ENCODE results near the gene ISM1. TPM values are rescaled to one million over a fixed set of nuclear protein-coding genes. Genes with fewer than 3 reads are reported as not detected.

ISM1 gene
- total RNA-seq, 4 donors from 2014 or later, result 0.55 to 0.64 TPM; not detected in 2

DNA sequence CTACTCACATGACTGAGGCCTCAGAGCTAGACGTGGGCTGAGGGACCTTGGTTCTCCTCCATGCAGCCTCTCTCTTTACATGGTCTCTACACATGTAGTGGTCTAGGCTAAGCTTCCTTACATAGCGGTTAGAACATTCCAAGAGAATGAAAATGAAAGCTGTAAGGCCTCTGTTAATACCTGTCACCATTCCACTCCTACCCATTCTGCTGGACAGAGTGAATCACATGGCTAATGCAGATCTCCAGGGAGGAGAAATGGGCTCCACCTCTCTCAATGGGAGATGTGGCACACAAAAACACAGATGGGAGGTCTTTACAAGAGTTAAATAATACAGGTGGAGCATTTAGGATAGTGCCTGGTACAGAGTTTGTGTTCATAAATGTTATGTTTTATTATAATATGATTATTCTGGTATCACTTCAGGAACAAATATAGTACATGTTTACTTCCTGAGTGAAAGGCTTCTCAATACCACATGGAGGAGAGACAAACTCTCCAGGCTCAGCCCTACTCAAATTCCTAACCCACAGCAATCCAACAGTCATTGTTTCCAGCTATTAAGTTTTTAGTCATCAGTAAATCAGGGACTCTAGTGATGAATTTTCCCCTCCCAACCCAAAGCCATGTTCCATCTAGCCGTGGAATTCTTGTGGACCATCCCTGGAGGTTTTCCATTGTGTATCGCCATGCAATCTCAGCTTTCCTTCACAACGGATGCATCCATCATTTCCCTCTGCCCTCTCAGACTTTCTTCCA, 57.9 kb downstream of the ISM1 start:
- no peak for DNase-seq
- intact Hi-C loops (cut with DNase I; ENCODE audit: low total_unique reads), result no loop called here
- TF ChIP-seq, protein P1, sequence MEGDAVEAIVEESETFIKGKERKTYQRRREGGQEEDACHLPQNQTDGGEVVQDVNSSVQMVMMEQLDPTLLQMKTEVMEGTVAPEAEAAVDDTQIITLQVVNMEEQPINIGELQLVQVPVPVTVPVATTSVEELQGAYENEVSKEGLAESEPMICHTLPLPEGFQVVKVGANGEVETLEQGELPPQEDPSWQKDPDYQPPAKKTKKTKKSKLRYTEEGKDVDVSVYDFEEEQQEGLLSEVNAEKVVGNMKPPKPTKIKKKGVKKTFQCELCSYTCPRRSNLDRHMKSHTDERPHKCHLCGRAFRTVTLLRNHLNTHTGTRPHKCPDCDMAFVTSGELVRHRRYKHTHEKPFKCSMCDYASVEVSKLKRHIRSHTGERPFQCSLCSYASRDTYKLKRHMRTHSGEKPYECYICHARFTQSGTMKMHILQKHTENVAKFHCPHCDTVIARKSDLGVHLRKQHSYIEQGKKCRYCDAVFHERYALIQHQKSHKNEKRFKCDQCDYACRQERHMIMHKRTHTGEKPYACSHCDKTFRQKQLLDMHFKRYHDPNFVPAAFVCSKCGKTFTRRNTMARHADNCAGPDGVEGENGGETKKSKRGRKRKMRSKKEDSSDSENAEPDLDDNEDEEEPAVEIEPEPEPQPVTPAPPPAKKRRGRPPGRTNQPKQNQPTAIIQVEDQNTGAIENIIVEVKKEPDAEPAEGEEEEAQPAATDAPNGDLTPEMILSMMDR (IDR thresholded peaks at IDR 0.05), result no peak
- TF ChIP-seq POLR2A (IDR thresholded peaks at IDR 0.05) (no peak), POLR2AphosphoS5 (IDR thresholded peaks at IDR 0.05) (no peak), EP300 (IDR thresholded peaks at IDR 0.05; ENCODE audit: low read depth) (no peak)
- no peak overlapping the region for H3K4me3 ChIP-seq
- WGBS, 2 donors (ENCODE audit: low coverage in 1 of 2), result 82 to 92% methylated on average over 2 to 5 of the region's 5 CpGs
- no peaks in the 10 kb centered on the region for H3K4me1 ChIP-seq
- no peak overlapping the region for H3K27ac ChIP-seq
- no peaks in the 10 kb centered on the region for H3K9me3 ChIP-seq
- no peaks in the 10 kb centered on the region for H3K27me3 ChIP-seq
- H3K36me3 ChIP-seq, result no peaks in the 10 kb centered on the region
- in situ Hi-C loops (cut with MboI; ENCODE audit: low pct_ligation_motif_present in 1 of 4, low pct_unique_long_range_greater_than_20kb in 1 of 4, low sequenced_read_pairs in 3 of 4), result no loop called here

DNA sequence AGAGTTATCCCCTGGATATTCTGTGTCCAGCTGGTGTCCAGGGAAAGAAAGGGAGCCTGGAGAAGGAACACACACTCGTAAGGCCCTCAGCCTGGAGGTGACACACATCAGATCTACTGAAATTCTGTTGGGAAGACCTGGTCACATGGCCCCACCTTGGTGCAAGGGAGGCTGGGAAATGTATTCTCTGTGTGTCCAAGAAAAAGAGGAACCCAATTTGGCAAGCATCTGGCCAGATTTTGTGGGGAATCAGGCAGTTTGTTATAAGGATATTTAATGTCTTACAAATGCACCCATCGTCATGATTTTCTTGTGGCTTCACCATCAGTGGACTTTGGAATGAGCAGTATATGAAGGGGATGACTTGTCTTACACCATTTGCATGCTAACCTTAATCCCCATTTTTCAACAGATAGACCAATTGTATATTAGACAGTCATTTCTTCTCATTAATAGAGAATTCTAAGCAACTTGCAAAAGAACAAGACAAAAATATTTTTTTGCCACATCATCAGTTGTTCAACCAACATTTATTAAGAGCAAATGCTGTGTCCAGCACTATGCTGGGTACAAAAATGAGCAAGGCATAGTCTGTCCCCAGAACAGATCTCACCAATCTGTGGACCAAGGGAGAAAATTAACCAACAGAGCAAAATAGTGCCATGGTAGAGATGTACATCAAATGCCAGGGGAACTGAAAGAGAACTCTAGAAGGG, 59.7 kb downstream of the ISM1 start:
- Histone ChIP-seq H3K4me1 (no peaks in the 10 kb centered on the region), H3K27ac (no peak overlapping the region), H3K27me3 (no peaks in the 10 kb centered on the region), H3K4me3 (no peak overlapping the region), H3K36me3 (no peaks in the 10 kb centered on the region), H3K9me3 (no peaks in the 10 kb centered on the region)
- intact Hi-C loops (cut with DNase I; ENCODE audit: low total_unique reads), result no loop called here
- TF ChIP-seq POLR2AphosphoS5 (IDR thresholded peaks at IDR 0.05) (no peak), EP300 (IDR thresholded peaks at IDR 0.05; ENCODE audit: low read depth) (no peak), POLR2A (IDR thresholded peaks at IDR 0.05) (no peak)
- TF ChIP-seq, protein P1 (IDR thresholded peaks at IDR 0.05), result no peak
- 82 to 86% methylated on average over 1 to 2 of the region's 2 CpGs for WGBS, 2 donors (ENCODE audit: low coverage in 1 of 2)
- DNase-seq, result no peak
- in situ Hi-C loops (cut with MboI; ENCODE audit: low pct_ligation_motif_present in 1 of 4, low pct_unique_long_range_greater_than_20kb in 1 of 4, low sequenced_read_pairs in 3 of 4), result no loop called here

DNA sequence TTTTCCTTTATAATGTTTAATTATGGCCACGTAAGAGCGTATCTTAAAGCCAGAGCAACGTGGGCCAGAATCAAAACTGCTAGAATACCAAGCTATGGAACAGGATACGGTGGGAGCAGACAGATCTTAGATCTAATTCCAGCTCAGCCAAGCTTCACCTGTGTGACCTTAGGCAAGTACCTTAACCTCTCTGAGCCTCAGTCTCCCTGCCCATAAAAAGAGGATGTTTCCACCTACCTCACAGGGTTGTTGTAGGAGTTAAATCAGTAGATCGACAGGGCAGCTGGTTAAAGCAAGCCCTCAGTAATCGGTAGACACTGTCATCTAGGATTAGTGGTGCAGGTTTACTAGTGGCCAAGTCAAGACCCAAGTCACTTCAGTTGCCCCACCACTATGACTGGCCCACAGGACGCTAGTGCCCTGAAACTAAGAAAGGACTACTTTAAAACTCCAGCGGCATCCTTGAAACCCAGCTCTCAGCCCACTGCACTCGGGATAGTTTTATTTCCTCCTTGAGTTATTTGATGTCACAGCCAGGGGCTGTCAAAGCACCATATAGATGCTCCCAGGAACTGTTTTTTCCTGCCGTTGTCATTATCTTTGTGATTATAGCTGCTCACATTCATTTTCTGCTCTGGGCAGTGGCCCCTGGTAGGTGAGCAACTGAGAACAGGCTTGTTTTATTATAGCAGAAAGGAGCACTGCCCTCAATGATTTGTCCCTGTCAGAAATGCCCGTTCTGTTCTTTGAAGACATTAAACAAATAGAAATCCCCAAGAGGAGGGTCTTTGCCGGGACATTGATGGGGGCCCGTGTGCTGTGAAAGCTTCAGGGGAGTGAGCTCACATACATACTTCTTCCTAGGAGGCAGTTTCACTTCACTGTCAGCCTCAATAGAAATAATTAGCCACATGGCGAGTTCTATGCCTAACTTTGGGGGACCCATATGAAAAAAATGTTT, 63.1 kb downstream of the ISM1 start:
- Histone ChIP-seq H3K4me3 (no peak overlapping the region), H3K27ac (no peak overlapping the region), H3K27me3 (no peaks in the 10 kb centered on the region), H3K36me3 (no peaks in the 10 kb centered on the region), H3K9me3 (no peaks in the 10 kb centered on the region), H3K4me1 (no peaks in the 10 kb centered on the region)
- 72 to 80% methylated on average over 10 to 14 of the region's 14 CpGs for WGBS, 2 donors (ENCODE audit: low coverage in 1 of 2)
- DNase-seq, result no peak
- intact Hi-C loops (cut with DNase I; ENCODE audit: low total_unique reads) (no loop called here), in situ Hi-C loops (cut with MboI; ENCODE audit: low pct_ligation_motif_present in 1 of 4, low pct_unique_long_range_greater_than_20kb in 1 of 4, low sequenced_read_pairs in 3 of 4) (no loop called here)
- TF ChIP-seq, protein P1 (IDR thresholded peaks at IDR 0.05), result no peak
- TF ChIP-seq POLR2A (IDR thresholded peaks at IDR 0.05) (no peak), POLR2AphosphoS5 (IDR thresholded peaks at IDR 0.05) (no peak), EP300 (IDR thresholded peaks at IDR 0.05; ENCODE audit: low read depth) (no peak)

DNA sequence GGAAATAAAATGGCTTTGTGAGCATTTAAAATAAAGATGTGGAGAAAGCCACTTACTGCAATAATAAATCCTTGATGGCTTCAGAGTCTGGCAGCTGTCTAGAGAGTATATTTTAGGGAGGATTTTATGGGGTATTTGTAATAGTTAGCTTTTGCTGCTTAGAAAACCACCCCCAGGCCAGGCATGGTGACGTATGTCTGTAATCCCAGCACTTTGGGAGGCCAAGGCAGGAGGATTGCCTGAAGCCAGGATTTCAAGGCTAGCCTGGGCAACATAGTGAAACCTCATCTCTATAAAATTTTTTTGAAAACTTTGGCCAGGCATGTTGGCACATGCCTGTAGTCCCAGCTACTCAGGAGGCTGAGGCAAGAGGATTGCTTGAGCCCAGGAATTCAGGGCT, 63.8 kb downstream of the ISM1 start:
- H3K9me3 ChIP-seq, result no peaks in the 10 kb centered on the region
- no peak for TF ChIP-seq EP300 (IDR thresholded peaks at IDR 0.05; ENCODE audit: low read depth)
- no peak for TF ChIP-seq POLR2AphosphoS5 (IDR thresholded peaks at IDR 0.05)
- TF ChIP-seq POLR2A (IDR thresholded peaks at IDR 0.05), result no peak
- TF ChIP-seq, protein P1 (IDR thresholded peaks at IDR 0.05), result no peak
- no peaks in the 10 kb centered on the region for H3K4me1 ChIP-seq
- WGBS, 2 donors (ENCODE audit: low coverage in 1 of 2), result 88% methylated on average over 1 of the region's 1 CpG; no CpG with 5 or more reads in 1 of the 2 donors
- no peak overlapping the region for H3K4me3 ChIP-seq
- intact Hi-C loops (cut with DNase I; ENCODE audit: low total_unique reads) (no loop called here), in situ Hi-C loops (cut with MboI; ENCODE audit: low pct_ligation_motif_present in 1 of 4, low pct_unique_long_range_greater_than_20kb in 1 of 4, low sequenced_read_pairs in 3 of 4) (no loop called here)
- DNase-seq, result no peak
- H3K36me3 ChIP-seq, result no peaks in the 10 kb centered on the region
- no peaks in the 10 kb centered on the region for H3K27me3 ChIP-seq
- no peak overlapping the region for H3K27ac ChIP-seq

All from transverse colon (tissue), 4 donors.